Activated naive CD8-positive, alpha-beta T cell treated with anti-CD3 and anti-CD28 coated beads, Interleukin-2, amount 50 U/mL, for 24 hours (primary cell): ENCODE measurements around the gene SFT2D2.
A peak's percentile ranks its signal among the peaks of the same experiment; 100 is the strongest.

ENCODE experiments used
- ATAC-seq: fragments of 150-1000 bp; cut with Tn5 transposase; one replicate; pipeline ENCODE4 v1.10.0; 2021
- DNase-seq: peaks from one replicate; pipeline ENCODE4 v3.0.0; 2021
- H3K27ac Mint-ChIP-seq: one replicate; pipeline ENCODE4 v1.8.0; 2021; ENCODE audit warnings: mild to moderate bottlenecking, mixed read lengths
- H3K27me3 Mint-ChIP-seq: one replicate; pipeline ENCODE4 v1.8.0; 2021; ENCODE audit warnings: mixed read lengths
- H3K36me3 Mint-ChIP-seq: one replicate; pipeline ENCODE4 v1.8.0; 2021; ENCODE audit warnings: low read depth, mixed read lengths
- H3K4me1 Mint-ChIP-seq: one replicate; pipeline ENCODE4 v1.8.0; 2021; ENCODE audit warnings: mixed read lengths
- H3K4me3 Mint-ChIP-seq: one replicate; pipeline ENCODE4 v1.8.0; 2021; ENCODE audit warnings: mild to moderate bottlenecking, moderate library complexity, mixed read lengths
- H3K9me3 Mint-ChIP-seq: one replicate; pipeline ENCODE4 v1.8.0; 2021; ENCODE audit warnings: mixed read lengths

The SFT2D2 gene

DNA sequence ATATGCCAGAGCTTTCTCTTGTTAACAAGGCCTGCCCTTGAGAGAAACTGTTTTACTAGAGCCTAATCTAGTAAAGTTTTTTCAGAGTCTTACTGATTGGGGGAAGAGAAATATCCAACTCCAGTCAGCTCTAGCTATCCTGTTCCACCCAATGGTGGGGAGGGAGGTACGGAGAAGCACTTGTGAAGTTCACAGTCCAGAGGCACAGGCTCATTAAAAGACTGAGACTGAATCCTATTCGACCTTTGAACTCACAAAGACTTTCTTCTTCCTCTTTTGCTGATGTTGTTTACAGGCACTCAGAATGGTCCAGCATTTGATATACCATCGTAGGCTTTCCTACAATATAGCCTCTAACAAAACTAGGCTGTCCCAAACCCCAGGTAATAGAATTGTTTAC lies 15.5 kb upstream of the SFT2D2 start:
- Mint-ChIP-seq H3K4me3 (no peak overlapping the region), H3K4me1 (no peaks in the 10 kb centered on the region), H3K27me3 (peaks cover 6% of the 10 kb centered on the region), H3K36me3 (peaks cover 16% of the 10 kb centered on the region), H3K9me3 (peaks cover 27% of the 10 kb centered on the region), H3K27ac (no peak overlapping the region)
- DNase-seq (no peak), ATAC-seq (no peak)

DNA sequence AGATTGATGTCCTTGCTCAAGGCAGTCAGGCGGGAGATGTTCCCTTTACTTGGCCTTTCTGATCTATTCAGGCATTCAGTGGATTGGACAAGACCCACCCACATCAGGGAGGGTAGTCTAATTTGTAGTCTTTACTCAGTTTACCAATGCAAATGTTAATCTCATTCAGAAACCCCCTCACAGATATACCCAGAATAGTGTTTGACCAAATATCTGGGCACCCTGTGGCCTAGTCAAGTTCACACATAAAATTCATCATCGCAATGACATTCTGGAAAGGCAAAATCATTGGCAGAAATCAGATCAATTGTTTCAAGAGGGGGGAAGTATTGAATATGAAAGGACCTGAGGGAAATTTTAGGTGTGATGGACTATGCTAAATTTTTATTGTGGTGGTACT lies 12.5 kb upstream of the SFT2D2 start:
- H3K36me3 Mint-ChIP-seq: peaks cover 10% of the 10 kb centered on the region
- no peak overlapping the region for H3K4me3 Mint-ChIP-seq
- peaks cover 6% of the 10 kb centered on the region for H3K27me3 Mint-ChIP-seq
- no peak overlapping the region for H3K27ac Mint-ChIP-seq
- DNase-seq (no peak), ATAC-seq (no peak)
- peaks cover 19% of the 10 kb centered on the region for H3K9me3 Mint-ChIP-seq
- no peaks in the 10 kb centered on the region for H3K4me1 Mint-ChIP-seq

DNA sequence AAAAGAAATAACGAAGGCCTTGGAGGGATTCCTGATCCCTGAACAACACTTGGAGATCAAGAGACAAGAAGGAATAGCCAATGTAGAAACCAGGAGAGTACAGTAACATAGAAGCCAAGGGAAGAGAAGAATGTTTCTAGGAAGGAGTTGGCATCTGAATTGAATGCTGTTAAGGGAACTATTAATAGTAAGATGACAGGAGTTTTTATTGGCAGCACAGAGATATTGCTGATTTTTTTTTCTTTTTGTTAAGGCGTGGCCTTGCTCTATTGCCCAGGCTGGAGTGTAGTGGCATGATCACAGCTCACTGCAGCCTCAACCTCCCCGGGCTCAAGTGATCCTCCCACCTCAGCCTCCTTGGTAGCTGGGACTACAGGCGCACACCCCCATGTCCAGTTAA lies 9.6 kb upstream of the SFT2D2 start:
- H3K9me3 Mint-ChIP-seq: peaks cover 14% of the 10 kb centered on the region

DNA sequence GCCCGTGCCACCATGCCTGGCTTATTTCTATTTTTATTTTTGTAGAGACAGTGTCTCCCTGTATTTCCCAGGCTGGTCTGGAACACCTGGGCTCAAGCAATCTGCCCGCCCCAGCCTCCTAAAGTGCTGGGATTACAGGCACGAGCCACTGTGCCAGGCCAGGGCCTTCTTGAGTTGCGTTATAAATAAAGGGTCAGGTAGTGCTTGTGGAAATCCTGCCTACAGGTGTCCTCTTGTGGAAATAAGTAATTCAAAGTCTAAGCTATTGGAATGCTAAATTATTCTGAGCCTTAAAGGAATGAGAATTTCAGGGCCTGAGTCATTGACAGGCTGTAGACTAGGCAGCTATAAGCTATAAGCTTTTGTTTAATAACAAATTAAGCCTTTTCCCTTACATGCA lies 8.1 kb upstream of the SFT2D2 start:
- no peak for ATAC-seq

More for the DNA sequence above, 9.6 kb upstream of the SFT2D2 start:
- DNase-seq (no peak), ATAC-seq (no peak)
- Mint-ChIP-seq H3K27ac (no peak overlapping the region), H3K4me3 (no peak overlapping the region), H3K4me1 (peaks cover 5% of the 10 kb centered on the region), H3K36me3 (peaks cover 3% of the 10 kb centered on the region), H3K27me3 (peaks cover 6% of the 10 kb centered on the region)

DNA sequence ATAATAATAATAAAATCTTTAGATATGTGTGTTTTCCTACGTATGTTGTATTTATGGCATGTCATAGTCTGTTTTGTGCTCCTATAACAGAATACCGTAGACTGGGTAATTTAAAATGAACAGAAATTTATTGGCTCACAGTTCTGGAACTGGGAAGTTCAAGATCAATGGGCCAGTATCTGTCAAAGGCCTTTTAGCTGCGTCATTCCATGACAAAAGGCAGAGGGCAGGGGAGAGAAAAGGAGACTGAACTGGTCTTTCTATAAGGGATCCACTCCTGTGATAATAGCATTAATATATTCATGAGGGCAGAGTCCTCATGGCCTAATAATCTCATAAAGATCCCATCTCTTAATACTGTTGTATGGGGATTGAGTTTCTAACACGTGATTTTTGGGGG lies 7.1 kb upstream of the SFT2D2 start:
- H3K27me3 Mint-ChIP-seq: peaks cover 7% of the 10 kb centered on the region
- H3K27ac Mint-ChIP-seq: no peak overlapping the region
- DNase-seq: no peak
- H3K4me3 Mint-ChIP-seq: no peak overlapping the region
- H3K4me1 Mint-ChIP-seq: peaks cover 5% of the 10 kb centered on the region
- ATAC-seq: no peak
- H3K9me3 Mint-ChIP-seq: peaks cover under 1% of the 10 kb centered on the region
- no peaks in the 10 kb centered on the region for H3K36me3 Mint-ChIP-seq

More for the DNA sequence above, 8.1 kb upstream of the SFT2D2 start:
- Mint-ChIP-seq H3K4me3 (no peak overlapping the region), H3K4me1 (peaks cover 5% of the 10 kb centered on the region), H3K9me3 (peaks cover 9% of the 10 kb centered on the region), H3K27ac (no peak overlapping the region), H3K36me3 (peaks cover 3% of the 10 kb centered on the region), H3K27me3 (peaks cover 6% of the 10 kb centered on the region)
- no peak for DNase-seq

DNA sequence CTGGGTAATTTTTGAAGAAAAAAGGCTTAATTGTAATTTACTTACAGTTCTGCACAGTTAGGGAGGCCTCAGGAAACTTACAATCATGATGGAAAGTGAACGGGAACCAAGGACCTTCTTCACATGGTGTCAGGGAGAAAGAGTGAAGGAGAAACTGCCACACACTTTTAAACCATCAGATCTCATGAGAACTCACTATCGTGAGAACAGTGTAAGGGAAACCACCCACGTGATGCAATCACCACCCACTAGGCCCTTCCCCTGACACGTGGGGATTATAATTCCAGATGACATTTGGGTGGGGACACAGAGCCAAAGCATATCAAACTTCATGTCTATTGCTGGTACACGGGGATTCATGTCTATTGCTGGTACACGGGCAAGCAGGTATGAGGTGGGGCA lies 5.3 kb upstream of the SFT2D2 start:
- no peak overlapping the region for H3K27ac Mint-ChIP-seq
- no peaks in the 10 kb centered on the region for H3K9me3 Mint-ChIP-seq
- no peaks in the 10 kb centered on the region for H3K36me3 Mint-ChIP-seq
- H3K27me3 Mint-ChIP-seq: peaks cover 5% of the 10 kb centered on the region
- H3K4me3 Mint-ChIP-seq: peak overlapping the region; percentile 9
- peaks cover 19% of the 10 kb centered on the region for H3K4me1 Mint-ChIP-seq
- ATAC-seq (peak; percentile 38), DNase-seq (no peak)

DNA sequence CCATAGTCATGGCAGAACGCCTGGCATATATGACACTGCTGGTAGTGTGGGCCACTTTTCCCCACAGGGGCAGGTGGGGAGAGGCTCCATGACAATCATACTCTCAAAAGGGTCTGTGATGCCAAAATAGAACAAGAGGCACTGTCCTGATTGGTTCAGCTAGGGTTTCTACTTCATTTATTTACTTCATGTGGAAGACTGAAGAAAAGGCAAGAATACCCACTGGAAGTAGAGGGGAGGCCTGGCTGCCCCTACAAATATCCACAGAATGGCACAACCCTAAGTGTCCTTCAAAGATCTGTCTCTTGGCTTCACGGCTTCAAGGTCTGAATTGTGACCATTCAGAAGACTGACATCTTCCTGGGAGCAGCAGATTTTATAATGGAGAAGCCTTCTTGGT lies 4.5 kb upstream of the SFT2D2 start:
- DNase-seq (no peak), ATAC-seq (no peak)
- Mint-ChIP-seq H3K9me3 (no peaks in the 10 kb centered on the region), H3K4me3 (no peak overlapping the region), H3K27me3 (peaks cover 5% of the 10 kb centered on the region), H3K27ac (no peak overlapping the region), H3K4me1 (peaks cover 20% of the 10 kb centered on the region), H3K36me3 (no peaks in the 10 kb centered on the region)

DNA sequence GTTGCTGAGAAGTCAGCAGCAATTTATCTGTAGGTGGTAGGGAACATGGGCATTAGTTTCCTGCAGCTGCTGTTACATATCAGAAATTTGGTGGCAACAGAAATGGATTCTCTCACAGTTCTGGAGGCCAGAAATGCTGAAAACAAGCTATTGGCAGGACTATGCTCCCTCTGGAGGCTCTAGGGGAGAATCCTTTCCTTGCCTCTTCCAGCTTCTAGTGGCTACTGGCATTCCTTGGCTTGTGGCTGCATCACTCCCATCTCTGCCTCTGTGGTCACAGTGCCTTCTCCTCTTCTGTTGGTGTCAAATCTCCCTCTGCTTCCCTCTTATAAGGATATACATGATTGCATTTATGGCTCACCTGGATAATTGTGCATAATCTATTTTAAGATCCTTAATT lies 2.5 kb upstream of the SFT2D2 start:
- no peak overlapping the region for H3K27ac Mint-ChIP-seq
- no peak overlapping the region for H3K4me3 Mint-ChIP-seq
- H3K36me3 Mint-ChIP-seq: peaks cover 13% of the 10 kb centered on the region
- peaks cover 5% of the 10 kb centered on the region for H3K27me3 Mint-ChIP-seq
- peaks cover 35% of the 10 kb centered on the region for H3K4me1 Mint-ChIP-seq
- no peaks in the 10 kb centered on the region for H3K9me3 Mint-ChIP-seq
- ATAC-seq (no peak), DNase-seq (no peak)

DNA sequence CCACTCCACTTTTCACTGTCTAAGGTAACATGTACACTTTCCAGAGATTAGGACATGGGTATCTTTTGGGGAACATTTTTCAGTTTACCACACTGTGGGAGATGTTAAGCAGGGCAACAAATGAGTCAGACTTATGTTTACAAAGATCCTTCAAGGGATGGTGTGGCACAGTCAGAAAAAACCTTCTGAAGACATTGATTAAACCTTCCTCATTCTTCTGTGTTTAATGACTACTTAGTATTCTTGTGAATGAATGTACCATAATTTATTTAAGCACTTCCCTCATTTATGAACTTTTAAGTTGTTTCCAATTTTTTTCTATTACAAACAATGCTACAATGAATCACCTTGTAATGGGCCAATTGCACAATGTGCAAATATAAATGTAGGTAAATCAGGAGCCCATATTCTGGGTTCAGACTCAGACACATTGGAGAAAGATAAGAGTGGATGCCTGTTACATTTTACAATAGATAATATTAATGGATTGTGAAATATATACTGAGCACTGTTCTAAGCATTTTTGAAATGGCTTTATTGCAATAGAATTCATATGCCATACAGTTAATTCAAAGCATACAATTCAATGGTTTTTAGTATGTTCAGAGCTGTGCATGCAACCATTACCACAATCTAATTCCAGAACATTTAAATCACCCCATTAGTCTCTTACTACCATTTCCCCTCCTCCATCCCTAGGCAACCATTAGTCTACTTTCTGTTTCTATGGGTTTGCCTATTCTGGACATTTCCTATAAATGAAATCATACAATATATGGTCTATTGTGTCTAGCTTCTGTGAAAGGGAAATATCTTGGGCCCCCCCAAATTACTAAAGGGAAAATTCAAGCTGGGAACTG lies 1.9 kb upstream of the SFT2D2 start:
- ATAC-seq: no peak

DNA sequence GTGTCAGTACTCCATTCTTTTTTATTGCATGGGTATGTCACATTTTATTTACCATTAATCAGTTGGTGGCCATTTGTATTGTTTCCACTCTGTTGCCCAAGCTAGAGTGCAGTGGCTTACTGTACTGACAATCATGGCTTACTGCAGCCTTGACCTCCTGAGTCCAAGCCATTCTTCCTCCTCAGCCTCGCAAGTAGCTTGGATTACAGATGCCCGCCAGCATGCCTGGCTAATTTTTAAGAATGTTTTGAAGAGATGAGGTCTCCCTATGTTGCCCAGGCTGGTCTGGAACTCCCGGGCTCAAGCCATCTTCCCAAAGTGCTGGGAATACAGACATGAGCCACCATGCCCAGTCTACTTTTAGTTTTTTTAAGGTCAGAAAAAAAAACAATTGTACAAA lies 813 bp upstream of the SFT2D2 start:
- H3K27ac Mint-ChIP-seq: peak overlapping the region; percentile 80
- DNase-seq: no peak
- H3K27me3 Mint-ChIP-seq: peaks cover 5% of the 10 kb centered on the region
- peaks cover 25% of the 10 kb centered on the region for H3K36me3 Mint-ChIP-seq
- peaks cover 52% of the 10 kb centered on the region for H3K4me1 Mint-ChIP-seq
- H3K9me3 Mint-ChIP-seq: no peaks in the 10 kb centered on the region
- H3K4me3 Mint-ChIP-seq: peak overlapping the region; percentile 92
- ATAC-seq: no peak

More for the DNA sequence above, 1.9 kb upstream of the SFT2D2 start:
- Mint-ChIP-seq H3K27ac (no peak overlapping the region), H3K9me3 (no peaks in the 10 kb centered on the region), H3K36me3 (peaks cover 14% of the 10 kb centered on the region), H3K4me3 (no peak overlapping the region), H3K4me1 (peaks cover 42% of the 10 kb centered on the region), H3K27me3 (peaks cover 5% of the 10 kb centered on the region)
- no peak for DNase-seq

DNA sequence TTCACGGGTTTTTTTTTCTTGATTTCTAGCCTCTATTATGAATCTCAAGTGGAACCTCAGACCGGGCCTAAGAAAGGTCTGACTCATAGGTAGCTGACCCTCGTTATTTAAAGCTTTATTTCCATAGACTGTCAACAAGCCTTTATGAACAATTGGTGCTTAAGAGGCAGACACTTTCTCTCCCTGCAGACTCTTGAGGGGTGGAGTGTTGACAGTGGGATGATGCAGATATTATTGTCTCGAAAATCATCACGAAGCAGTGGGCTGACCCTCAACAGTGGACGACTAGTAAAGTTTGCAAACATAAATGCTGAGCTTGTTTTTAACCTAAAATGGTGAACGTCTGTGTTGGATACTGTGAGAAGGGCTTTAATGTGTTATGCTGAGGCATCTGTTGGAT lies 1.8 kb downstream of the SFT2D2 start:
- Mint-ChIP-seq H3K36me3 (peaks cover 36% of the 10 kb centered on the region), H3K27me3 (peaks cover 5% of the 10 kb centered on the region), H3K27ac (peak overlapping the region; percentile 68), H3K4me3 (peak overlapping the region; percentile 92), H3K4me1 (peaks cover 62% of the 10 kb centered on the region), H3K9me3 (no peaks in the 10 kb centered on the region)
- DNase-seq (no peak), ATAC-seq (no peak)

DNA sequence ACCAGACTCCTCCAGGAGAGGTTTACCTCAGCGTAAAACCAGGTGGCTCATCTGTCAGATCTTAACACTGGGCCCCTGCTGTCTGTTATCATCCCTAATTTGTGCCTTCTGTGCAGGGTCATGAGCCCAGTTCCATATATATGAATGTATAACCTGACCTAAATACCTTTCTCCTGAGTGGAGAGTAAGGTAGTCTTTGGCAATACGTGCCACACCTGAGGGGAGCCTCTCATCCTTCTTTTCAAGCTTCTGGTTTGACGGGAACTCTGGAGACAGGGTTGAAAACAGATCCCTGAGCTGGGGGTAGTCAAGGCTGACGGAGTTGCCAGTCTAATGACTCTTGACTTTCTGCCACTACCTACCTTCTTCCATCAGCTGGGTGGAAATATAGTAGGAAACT lies 4.1 kb downstream of the SFT2D2 start:
- no peak for ATAC-seq
- no peak for DNase-seq
- no peaks in the 10 kb centered on the region for H3K9me3 Mint-ChIP-seq
- peaks cover 56% of the 10 kb centered on the region for H3K36me3 Mint-ChIP-seq
- peaks cover 64% of the 10 kb centered on the region for H3K4me1 Mint-ChIP-seq
- no peaks in the 10 kb centered on the region for H3K27me3 Mint-ChIP-seq
- no peak overlapping the region for H3K4me3 Mint-ChIP-seq
- H3K27ac Mint-ChIP-seq: no peak overlapping the region

DNA sequence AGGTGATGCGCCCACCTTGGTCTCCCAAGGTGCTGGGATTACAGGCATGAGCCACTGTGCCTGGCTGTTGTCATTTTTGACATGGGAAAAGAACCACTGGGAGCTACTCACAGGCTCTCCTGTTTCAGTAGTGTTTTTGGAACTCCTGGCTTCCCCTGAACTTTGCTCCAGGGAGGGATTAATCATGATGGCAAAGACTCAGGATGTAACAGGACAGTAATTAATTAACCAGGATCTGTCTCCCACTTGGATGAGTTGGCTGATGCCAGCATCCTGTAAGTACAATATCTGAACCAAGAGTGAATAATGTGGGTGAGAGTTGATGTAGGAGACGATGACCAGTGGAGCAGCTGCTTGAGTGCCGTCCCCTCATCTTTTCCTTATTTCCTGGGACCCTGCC lies 4.9 kb downstream of the SFT2D2 start:
- DNase-seq: no peak
- Mint-ChIP-seq H3K4me1 (peaks cover 65% of the 10 kb centered on the region), H3K36me3 (peaks cover 60% of the 10 kb centered on the region), H3K27me3 (no peaks in the 10 kb centered on the region), H3K4me3 (no peak overlapping the region), H3K27ac (no peak overlapping the region), H3K9me3 (no peaks in the 10 kb centered on the region)
- no peak for ATAC-seq

DNA sequence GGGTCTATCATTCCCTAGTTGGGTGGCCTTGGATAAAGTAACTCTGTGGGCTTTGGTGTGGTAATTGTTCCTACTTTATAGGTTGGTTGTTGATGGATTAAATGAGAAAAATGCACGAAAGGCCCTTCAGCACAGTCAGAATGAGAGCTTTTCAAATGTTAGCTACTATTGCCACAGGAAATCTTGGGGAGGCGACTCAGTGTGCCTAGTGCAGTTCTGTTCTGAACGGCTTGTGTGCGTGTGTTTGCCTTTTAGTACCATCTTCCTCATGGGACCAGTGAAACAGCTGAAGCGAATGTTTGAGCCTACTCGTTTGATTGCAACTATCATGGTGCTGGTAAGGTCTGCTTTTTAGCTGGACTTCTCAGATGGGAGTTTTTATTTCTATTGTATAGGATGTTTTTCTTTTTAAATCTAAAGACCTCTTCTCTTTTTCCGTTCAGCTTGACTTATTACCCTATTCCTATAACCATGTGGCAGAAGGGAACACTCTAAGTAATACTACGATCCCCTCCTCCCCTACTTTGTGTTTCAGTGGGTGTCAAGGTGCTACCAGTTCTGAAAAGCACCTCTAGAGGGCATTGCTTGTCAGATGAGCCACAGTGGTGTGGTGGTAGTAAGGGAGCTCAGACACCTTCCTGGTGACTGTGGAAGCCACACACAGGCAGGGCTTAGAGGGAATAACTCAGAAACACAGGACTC lies 9.2 kb downstream of the SFT2D2 start:
- no peaks in the 10 kb centered on the region for H3K9me3 Mint-ChIP-seq
- ATAC-seq: peak; percentile 66
- no peaks in the 10 kb centered on the region for H3K27me3 Mint-ChIP-seq
- H3K27ac Mint-ChIP-seq: peak overlapping the region; percentile 81
- peaks cover 57% of the 10 kb centered on the region for H3K4me1 Mint-ChIP-seq
- peak overlapping the region; percentile 5 for H3K4me3 Mint-ChIP-seq
- DNase-seq: peak; percentile 30
- peaks cover 71% of the 10 kb centered on the region for H3K36me3 Mint-ChIP-seq

DNA sequence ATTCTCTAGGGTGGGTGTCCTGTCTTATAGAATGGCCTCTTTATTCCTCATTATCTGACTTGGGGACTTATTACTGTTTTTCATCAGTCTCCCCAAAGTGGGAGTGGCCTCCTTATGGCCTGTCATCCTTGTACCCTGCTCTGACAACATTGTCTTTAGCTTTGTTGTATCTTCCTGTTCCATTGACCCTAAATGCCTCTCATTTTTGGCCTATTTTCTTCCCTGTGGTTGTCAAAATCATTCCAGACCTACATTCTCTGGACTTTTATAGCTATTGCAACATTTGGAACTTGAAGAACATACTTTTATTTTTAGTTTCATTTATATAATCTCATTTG lies 9.7 kb downstream of the SFT2D2 start:
- no peaks in the 10 kb centered on the region for H3K9me3 Mint-ChIP-seq
- peaks cover 74% of the 10 kb centered on the region for H3K36me3 Mint-ChIP-seq
- DNase-seq: no peak
- no peak overlapping the region for H3K4me3 Mint-ChIP-seq
- no peaks in the 10 kb centered on the region for H3K27me3 Mint-ChIP-seq
- H3K4me1 Mint-ChIP-seq: peaks cover 54% of the 10 kb centered on the region
- peak overlapping the region; percentile 88 for H3K27ac Mint-ChIP-seq
- no peak for ATAC-seq
